ENCODE results near the gene BCOR. TPM values are rescaled to one million over a fixed set of nuclear protein-coding genes. Genes with fewer than 3 reads are reported as not detected.

Gene BCOR
- total RNA-seq (2016; rRNA removed; fragmentation: Illumina TruSeq; extraction: Trizol): 15.2 and 18.6 TPM in 2 replicates
- total RNA-seq (2016; cell fraction: cytosol; rRNA removed; fragmentation: Illumina TruSeq; extraction: Trizol; ENCODE audit: low read depth): 3.2 and 4.8 TPM in 2 replicates
- 13.9 and 15.9 TPM in 2 replicates for total RNA-seq (2016; cell fraction: insoluble cytoplasmic fraction; rRNA removed; fragmentation: Illumina TruSeq; extraction: Trizol)
- total RNA-seq (2016; cell fraction: membrane; rRNA removed; fragmentation: Illumina TruSeq; extraction: Trizol): 7.4 and 7.6 TPM in 2 replicates
- 18.8 and 25.8 TPM in 2 replicates for total RNA-seq (2016; cell fraction: nucleus; rRNA removed; fragmentation: Illumina TruSeq; extraction: Trizol)
- 14.3 and 15.2 TPM in 2 replicates for polyA plus RNA-seq (2011; rRNA removed)
- polyA plus RNA-seq (2011; cell fraction: cytosol; rRNA removed): 11.5 and 13.8 TPM in 2 replicates
- polyA plus RNA-seq (2011; cell fraction: nucleus; rRNA removed): 30.4 and 30.6 TPM in 2 replicates
- polyA plus RNA-seq (2012): 27.3 and 29.3 TPM in 2 replicates
- polyA plus RNA-seq (2016; cell fraction: cytosol; fragmentation: Illumina TruSeq; extraction: Trizol; ENCODE audit: low read depth): 1.2 and 1.3 TPM in 2 replicates
- 17.4 and 18.4 TPM in 2 replicates for polyA plus RNA-seq (2016; cell fraction: insoluble cytoplasmic fraction; fragmentation: Illumina TruSeq; extraction: Trizol; ENCODE audit: low read depth)
- 1.3 and 1.9 TPM in 2 replicates for polyA plus RNA-seq (2016; cell fraction: membrane; fragmentation: Illumina TruSeq; extraction: Trizol; ENCODE audit: low read depth)
- 27.4 and 28.9 TPM in 2 replicates for polyA plus RNA-seq (2016; cell fraction: nucleus; fragmentation: Illumina TruSeq; extraction: Trizol; ENCODE audit: insufficient read depth, low read depth)
- 18.3 and 32.5 TPM in 2 replicates for polyA minus RNA-seq (2011; rRNA and poly(A)+ RNA removed; ENCODE audit: low replicate concordance)
- polyA minus RNA-seq (2011; cell fraction: cytosol; rRNA and poly(A)+ RNA removed): 40.3 and 40.4 TPM in 2 replicates
- 31.8 TPM in 2 replicates for polyA minus RNA-seq (2011; cell fraction: nucleus; rRNA and poly(A)+ RNA removed)
- percentile 70 among the genes with signal in this experiment for Bru-seq, nascent RNA
- percentile 66 among the genes with signal in this experiment for BruChase-seq, experiment 1, labeled RNA remaining after a 6-hour chase
- percentile 72 among the genes with signal in this experiment for BruChase-seq, experiment 2, labeled RNA remaining after a 2-hour chase
- long read RNA-seq, experiment 1, partial matches to known transcripts: 4 of 6 reads
- long read RNA-seq, experiment 1, other reads (novel, unspliced or antisense): 2 of 6 reads
- long read RNA-seq, experiment 2, full-length matches to known transcripts: 2 of 26 reads
- long read RNA-seq, experiment 2, partial matches to known transcripts: 3 of 26 reads
- long read RNA-seq, experiment 2, other reads (novel, unspliced or antisense): 21 of 26 reads

DNA sequence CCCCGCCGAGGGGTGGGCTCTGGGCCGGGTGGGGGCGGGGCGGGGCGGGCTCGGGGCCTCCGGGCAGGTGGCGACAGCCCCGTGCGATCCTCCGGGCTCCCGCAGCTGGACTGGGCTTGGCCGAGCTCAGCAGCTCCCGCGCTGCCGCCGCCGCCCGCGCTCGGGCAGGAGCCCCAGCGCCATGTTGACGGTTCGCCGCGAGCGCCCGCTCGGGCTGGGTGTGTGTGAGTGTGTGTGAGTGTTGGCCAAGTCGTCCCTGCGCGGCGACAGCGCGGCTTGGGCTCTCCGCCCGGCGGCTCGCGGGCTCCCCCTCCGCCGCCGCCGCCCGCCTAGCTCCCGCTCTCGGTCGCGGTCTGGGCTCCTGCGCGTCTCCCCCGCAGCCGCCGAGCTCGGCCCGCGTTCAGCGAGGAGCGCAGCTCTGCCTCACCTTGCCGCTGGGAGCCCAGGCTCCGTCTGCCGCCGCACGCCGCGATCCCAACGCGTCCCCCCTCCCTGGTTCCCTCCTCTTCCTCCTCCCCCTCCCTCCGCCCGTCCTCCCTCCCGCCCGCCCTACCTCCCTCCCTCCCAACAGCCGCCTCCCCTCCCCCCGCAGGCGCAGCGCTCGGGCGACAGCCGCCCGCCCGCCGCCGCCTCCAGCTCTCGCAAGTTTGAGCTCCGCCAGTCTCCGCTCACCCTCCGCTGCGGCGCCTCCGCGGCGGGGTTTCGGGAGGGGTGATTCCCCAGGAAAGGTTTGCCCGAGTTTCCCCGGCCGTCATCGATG, at the start of gene BCOR:
Gene BCOR (minus strand): TSS at position 455 of the 760 bp plus-strand sequence. CDS start 20,029 bp downstream, outside the sequence.
- intact Hi-C loops (cut with micrococcal nuclease; ENCODE audit: unreplicated experiment): loop anchor here (1.0 to 5.0 kb wide), 2 partner anchors 57 to 85 kb away; no protein-coding TSS in a partner anchor
- TF ChIP-seq RBAK (CRISPR knock-in tag; IDR thresholded peaks at IDR 0.05) (no peak), TCF12 (IDR thresholded peaks at IDR 0.05) (no peak), TCF12 (CRISPR knock-in tag; IDR thresholded peaks at IDR 0.05) (no peak), ZNF281 (CRISPR knock-in tag; IDR thresholded peaks at IDR 0.05; ENCODE audit: borderline replicate concordance) (peak; percentile 52; the same call in 1 of the 2 replicates), ZNF704 (CRISPR knock-in tag; IDR thresholded peaks at IDR 0.05; ENCODE audit: borderline replicate concordance) (no peak), ZNF296 (CRISPR knock-in tag; conservative IDR thresholded peaks at IDR 0.05) (no peak), RBFOX2 (IDR thresholded peaks at IDR 0.05; ENCODE audit: low read depth, low read length) (peak; percentile 85), ZBTB4 (CRISPR knock-in tag; IDR thresholded peaks at IDR 0.05; ENCODE audit: borderline replicate concordance) (no peak), SMYD3 (CRISPR knock-in tag; IDR thresholded peaks at IDR 0.05) (no peak), KMT2A (CRISPR knock-in tag; IDR thresholded peaks at IDR 0.05) (peak; percentile 35; the same call in 1 of the 2 replicates)

More for the DNA sequence above, at the start of gene BCOR:
- 3% methylated on average over 7 of the region's 98 CpGs for WGBS (ENCODE audit: low lambda C conversion rate)
- Histone ChIP-seq H3K36me3 (replicated peaks in 1 of 2; ENCODE audit: control insufficient read depth in 1 of 2, insufficient read depth in 2 of 2, low read length in 2 of 2) (no peaks in the 10 kb centered on the region), H3K4me1 (ENCODE audit: insufficient read depth, low read length) (peaks cover 39% of the 10 kb centered on the region), H3K9ac (ENCODE audit: insufficient read depth, low read depth, low read length) (peak within 1 kb of the TSS; percentile 71), H3K4me2 (ENCODE audit: low read depth, low read length) (peak within 1 kb of the TSS; percentile 73), H2AFZ (ENCODE audit: low read length) (no peak within 1 kb of the TSS), H3K27me3 (ENCODE audit: control insufficient read depth in 1 of 2, insufficient read depth in 2 of 2, low read length in 2 of 2) (no peaks in the 10 kb centered on the region), H3K27ac (ENCODE audit: extremely low read length, insufficient read depth, low read length) (peak within 1 kb of the TSS; percentile 73), H3K4me3 (replicated peaks in 1 of 3; ENCODE audit: insufficient read depth in 1 of 3, low read depth in 2 of 3, low read length in 3 of 3) (peak within 1 kb of the TSS; percentile 69 to 75 (median 73)), H3K9me3 (ENCODE audit: low read length) (no peaks in the 10 kb centered on the region), H4K20me1 (ENCODE audit: insufficient read depth, low read length) (peaks cover 28% of the 10 kb centered on the region), H3K79me2 (ENCODE audit: insufficient read depth, low read length) (peaks cover 38% of the 10 kb centered on the region)
- ChIA-PET POLR2A (interaction anchor here (0.7 to 4.6 kb wide), 14 partner anchors 10 to 87 kb away, joined by 3 to 41 read pairs (median 6); no protein-coding TSS in a partner anchor), CTCF (ENCODE audit: low intra/inter-chr PET ratio, low total read pairs) (no interaction called here)
- DNase-seq (ENCODE audit: low spot score): no peak
- ATAC-seq: peak; percentile 27
- no TSS peak for BruUV-seq (replicated peaks)
- in situ Hi-C loops (cut with HindIII; ENCODE audit: extremely low pct_ligation_motif_present, low pct_unique_long_range_greater_than_20kb): no loop called here
- no peak for FAIRE-seq
